ENCODE data around the gene SLC4A7. TPM values are rescaled to one million over a fixed set of nuclear protein-coding genes. Genes with fewer than 3 reads are reported as not detected.
"Not testable (repeated sequence)": the region's sequence is repeated elsewhere in the genome, so short reads cannot be mapped to it uniquely, and the experiment has no call there.

SLC4A7 gene
- total RNA-seq, 2 experiments from 2014 or later = 57.8 to 66.3 TPM

GRCh38 chr3:27340534-27340933 lies 143.7 kb downstream of the SLC4A7 start:
- CTCF ChIA-PET = no interaction called here
- POLR2A ChIA-PET = no interaction called here

DNA sequence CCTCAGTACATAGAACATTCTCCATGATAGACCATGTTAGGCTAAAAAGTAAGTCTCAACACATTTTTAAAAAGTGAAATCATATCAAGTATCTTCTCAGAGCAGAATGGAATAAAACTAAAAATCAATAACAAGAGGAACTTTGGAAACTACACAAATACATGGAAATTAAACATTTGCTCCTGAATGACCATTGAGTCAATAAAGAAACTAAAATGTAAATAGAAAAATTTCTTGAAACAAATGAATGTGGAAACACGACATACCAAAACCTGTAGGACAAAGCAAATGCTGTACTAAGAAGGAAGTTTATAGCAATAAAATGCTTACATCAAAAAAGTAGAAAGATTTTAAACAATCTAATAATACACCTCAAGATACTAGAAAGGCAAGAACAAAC lies 148.6 kb downstream of the SLC4A7 start:
- POLR2A ChIA-PET = no interaction called here
- CTCF ChIA-PET = no interaction called here

DNA sequence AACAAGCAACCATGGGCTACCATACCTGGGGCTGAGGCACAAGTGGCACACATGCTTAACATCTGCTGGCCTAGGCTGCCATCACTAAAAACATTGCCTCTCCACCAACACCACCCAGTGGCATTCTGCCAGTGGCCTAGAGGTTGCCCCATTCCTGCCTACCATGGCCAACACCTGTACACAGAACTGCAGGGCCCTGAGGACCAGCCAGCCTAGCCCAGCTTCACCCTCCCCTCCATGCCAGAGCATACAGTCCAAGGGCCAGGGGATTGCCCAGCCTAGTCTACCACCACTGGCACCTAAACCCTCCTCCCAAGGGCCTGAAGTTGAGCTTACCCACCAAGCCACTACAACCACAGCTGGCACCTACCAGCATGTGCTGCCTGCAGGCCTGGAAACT lies 150.3 kb downstream of the SLC4A7 start:
- CTCF ChIA-PET = no interaction called here

DNA sequence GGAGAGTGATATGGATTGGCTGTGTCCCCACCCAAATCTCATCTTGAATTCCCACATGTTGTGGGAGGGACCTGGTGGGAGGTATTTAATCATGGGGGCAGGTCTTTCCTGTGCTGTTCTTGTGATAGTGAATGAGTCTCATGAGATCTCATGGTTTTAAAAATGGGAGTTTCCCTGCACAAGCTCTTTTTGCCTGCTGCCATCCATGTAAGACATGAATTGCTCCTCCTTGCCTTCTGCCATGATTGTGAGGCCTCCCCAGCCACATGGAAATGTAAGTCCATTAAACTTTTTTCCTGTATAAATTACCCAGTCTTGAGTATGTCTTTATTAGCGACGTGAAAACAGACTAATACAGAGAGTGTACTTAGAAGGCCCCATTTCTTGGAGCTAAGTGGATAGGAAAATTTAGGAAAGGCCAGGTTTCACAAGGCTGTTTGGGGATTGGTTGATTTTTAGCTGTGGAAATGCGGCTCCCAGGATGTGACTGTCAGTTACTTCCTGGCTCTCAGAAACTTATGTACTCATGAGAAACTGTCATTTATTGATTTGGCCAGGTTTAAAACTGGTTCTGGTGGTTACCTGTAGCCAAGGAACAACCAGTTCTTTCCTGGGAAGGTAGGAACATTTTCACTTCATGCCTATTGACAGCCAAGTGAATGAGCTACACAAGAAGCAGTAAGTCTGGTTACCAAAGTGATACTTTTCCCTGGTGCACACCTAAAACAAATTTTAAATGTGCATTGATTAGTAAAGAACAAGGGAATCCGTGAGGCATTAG lies 155.0 kb downstream of the SLC4A7 start:
- CTCF ChIA-PET, POLR2A ChIA-PET: not testable (repeated sequence)

More for the DNA sequence above, 150.3 kb downstream of the SLC4A7 start:
- POLR2A ChIA-PET = no interaction called here

GRCh38 chr3:27326629-27327545 lies 157.3 kb downstream of the SLC4A7 start:
- ChIA-PET POLR2A (no interaction called here), CTCF (no interaction called here)

DNA sequence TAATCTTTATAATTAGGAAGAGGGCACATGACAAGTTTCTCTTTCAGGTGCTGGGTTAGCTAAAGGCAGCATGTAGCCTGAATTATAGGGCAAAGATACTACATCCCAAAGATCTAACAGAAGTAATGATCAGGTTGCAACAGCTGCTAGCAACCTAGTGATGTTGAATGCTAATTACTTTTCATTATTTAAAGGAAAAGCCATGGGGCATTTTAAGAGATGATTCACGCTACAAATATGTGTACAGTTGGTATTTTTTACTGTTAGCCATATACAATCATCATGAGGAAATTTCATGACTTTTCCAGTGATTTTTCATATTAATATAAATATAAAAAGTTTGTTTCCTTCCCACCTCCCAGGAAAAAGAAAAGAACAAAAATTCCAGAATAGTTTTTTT lies 158.0 kb downstream of the SLC4A7 start:
- ChIA-PET POLR2A (no interaction called here), CTCF (no interaction called here)

DNA sequence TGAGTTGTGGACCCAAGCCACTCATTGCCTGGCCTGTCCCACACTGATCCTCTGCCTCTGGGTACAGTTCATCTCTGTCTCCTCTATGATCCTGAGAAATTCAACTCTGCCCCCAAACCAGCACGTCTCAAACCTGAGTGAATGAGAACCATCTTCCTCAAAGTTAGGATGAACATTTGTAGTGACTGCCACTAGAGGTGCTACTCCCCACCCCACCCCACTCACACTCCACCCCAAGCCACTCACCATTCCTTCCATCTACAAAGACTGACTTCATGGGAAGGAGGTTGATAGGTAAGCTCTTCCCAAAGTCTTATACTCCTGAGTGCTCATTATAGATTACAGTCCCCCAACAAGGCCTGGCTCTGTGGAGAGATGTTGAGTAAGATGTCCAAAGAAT lies 158.8 kb downstream of the SLC4A7 start:
- ChIA-PET CTCF (no interaction called here), POLR2A (no interaction called here)

- CTCF ChIA-PET = no interaction called here
These were observed 159.5 kb downstream of the SLC4A7 start for GRCh38 chr3:27324686-27325085.

DNA sequence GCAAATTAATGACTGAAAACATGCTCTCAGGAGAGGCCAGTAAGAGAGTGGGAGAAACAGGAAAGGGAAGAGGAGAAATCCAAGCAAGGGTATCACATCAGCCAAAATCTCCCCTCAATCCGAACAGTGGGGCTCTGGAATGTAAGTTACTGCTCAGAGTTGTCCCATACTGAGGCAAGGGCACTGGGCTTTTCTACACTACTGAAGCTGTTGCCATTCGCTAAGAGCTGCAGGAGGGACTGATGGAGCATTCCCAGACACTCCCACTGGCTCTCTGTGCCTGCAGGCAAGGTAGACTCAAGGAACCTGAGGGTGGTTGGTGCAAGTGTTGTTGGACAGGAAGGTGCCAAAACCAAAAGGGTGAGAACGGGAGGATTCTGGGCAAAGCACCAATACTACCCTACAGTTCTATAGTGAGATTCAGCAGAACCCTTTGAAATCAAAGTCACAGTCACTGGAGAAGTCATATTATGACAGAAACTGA lies 161.1 kb downstream of the SLC4A7 start:
- CTCF ChIA-PET = interaction anchor here (0.5 kb wide), 1 partner anchor 187 kb away, joined by 4 read pairs; no protein-coding TSS in a partner anchor
- POLR2A ChIA-PET = no interaction called here

More at GRCh38 chr3:27324686-27325085, 159.5 kb downstream of the SLC4A7 start:
- POLR2A ChIA-PET = no interaction called here

Other genes with a start within 250 kb of the SLC4A7 start
- under 1 TPM; 0.30 to 0.34 TPM for gene NEK10, start 115.0 kb downstream of the SLC4A7 start, total RNA-seq
- gene EOMES, start 237.9 kb upstream of the SLC4A7 start, total RNA-seq = 10 to 100 TPM; 16.2 to 16.3 TPM

Measured in activated CD8-positive, alpha-beta memory T cell treated with anti-CD3 and anti-CD28 coated beads for 36 hours (primary cell).